Keratinocyte (primary cell): ENCODE results near the gene GHRL.

ENCODE experiments used
- CTCF ChIP-seq, 3 experiments: IDR thresholded peaks in 1 of 3; conservative IDR thresholded peaks in 1 of 3; optimal IDR thresholded peaks in 1 of 3; 2 replicates in 2 of 3; 3 replicates in 1 of 3; pipeline versions ENCODE3 to v1.5.1; 2011; ENCODE audit warnings: low read length in 3 of 3, mild to moderate bottlenecking in 3 of 3, moderate library complexity in 2 of 3, control low read depth in 1 of 3, inconsistent platforms in 1 of 3; ENCODE audit not compliant: insufficient read depth in 2 of 3; ENCODE audit errors: extremely low read depth in 1 of 3
- EZH2 ChIP-seq: IDR thresholded peaks from one replicate; pipeline ENCODE4 v1.6.1; 2012; ENCODE audit warnings: inconsistent platforms, mild to moderate bottlenecking, low read length, moderate library complexity

- TF ChIP-seq EZH2 (no peak), CTCF (optimal IDR thresholded peaks at IDR 0.05 in 1 of 3, IDR thresholded peaks at IDR 0.05 in 1 of 3, conservative IDR thresholded peaks at IDR 0.05 in 1 of 3; ENCODE audit: extremely low read depth in 1 of 3, insufficient read depth in 2 of 3, low read length in 3 of 3) (no peak)
Measured at GRCh38 chr3:10287936-10288574, 4.7 kb downstream of the GHRL start.
